Natural killer cell (primary cell): ENCODE results near the gene UQCRC1. TPM values are rescaled to one million over a fixed set of nuclear protein-coding genes. Genes with fewer than 3 reads are reported as not detected.

Experiments used
- ATAC-seq, 3 donors: fragments of 150-1000 bp in 2 of 3; fragments of 200-7000 bp in 1 of 3; cut with Tn5 transposase; 1 replicate in 1 of 3; 2 replicates in 2 of 3; pipeline ENCODE4 v1.10.0; 2021; ENCODE audit warnings: mild to moderate bottlenecking in 2 of 3, moderate library complexity in 2 of 3
- DNase-seq, 2 donors: peaks; one replicate each; pipeline versions ENCODE4 v3.0.0 to v3.0.0-alpha.2; 2013 to 2021; ENCODE audit warnings: mixed read lengths in 1 of 2
- H3K27ac ChIP-seq: one replicate; pipeline ENCODE4 v1.5.1; 2013; ENCODE audit warnings: mild to moderate bottlenecking, low read length
- H3K27me3 ChIP-seq: one replicate; pipeline ENCODE4 v1.6.1; 2013; ENCODE audit warnings: low read length; ENCODE audit not compliant: control insufficient read depth, insufficient read depth
- H3K36me3 ChIP-seq: one replicate; pipeline ENCODE4 v1.6.1; 2013; ENCODE audit warnings: low read length; ENCODE audit not compliant: control insufficient read depth, insufficient read depth
- H3K4me1 ChIP-seq: one replicate; pipeline ENCODE4 v1.6.1; 2013; ENCODE audit warnings: low read length; ENCODE audit not compliant: control insufficient read depth, insufficient read depth
- H3K4me3 ChIP-seq: one replicate; pipeline ENCODE4 v1.5.1; 2013; ENCODE audit warnings: low read length
- H3K9me3 ChIP-seq: one replicate; pipeline ENCODE4 v1.6.1; 2013; ENCODE audit warnings: low read length; ENCODE audit not compliant: control insufficient read depth, insufficient read depth
- H3K27ac Mint-ChIP-seq, 2 donors: one replicate each; pipeline ENCODE4 v1.8.0; 2022; ENCODE audit warnings: mild to moderate bottlenecking in 2 of 2, mixed read lengths in 2 of 2, moderate library complexity in 1 of 2
- H3K27me3 Mint-ChIP-seq, 2 donors: one replicate each; pipeline ENCODE4 v1.8.0; 2022; ENCODE audit warnings: low read depth in 2 of 2, mixed read lengths in 2 of 2
- H3K36me3 Mint-ChIP-seq: one replicate; pipeline ENCODE4 v1.8.0; 2022; ENCODE audit warnings: mixed read lengths
- H3K4me1 Mint-ChIP-seq, 2 donors: one replicate each; pipeline ENCODE4 v1.8.0; 2022; ENCODE audit warnings: mixed read lengths in 2 of 2
- H3K4me3 Mint-ChIP-seq: one replicate; pipeline ENCODE4 v1.8.0; 2022; ENCODE audit warnings: mild to moderate bottlenecking, moderate library complexity, mixed read lengths
- H3K9me3 Mint-ChIP-seq, 2 donors: one replicate each; pipeline ENCODE4 v1.8.0; 2022; ENCODE audit warnings: mixed read lengths in 2 of 2
- WGBS: methylation state at CpG from one replicate; pipeline ENCODE4 v1.1.7; 2013; ENCODE audit warnings: missing lambda C conversion rate; ENCODE audit not compliant: insufficient coverage; 5-methylcytosine and 5-hydroxymethylcytosine counted together
- intact Hi-C: fragments of 100-400 bp; cut with micrococcal nuclease; formaldehyde crosslinking; loops from one replicate; pipeline ENCODE4 v1.14.2; 2022
- total RNA-seq, 4 donors: library from RNA; stranded (reverse); fragments of 120-200 nt in 1 of 4; gene quantifications; one replicate each; pipeline versions ENCODE4 v1.2.3 to v1.2.4, GENCODE V29; 2013 to 2022
- TF ChIP-seq, protein P1 (sequence below): fragments of 200-600 bp; IDR thresholded peaks from one replicate; pipeline ENCODE4 v1.8.0; 2022; ENCODE audit warnings: antibody characterized with exemption

UQCRC1 gene
- total RNA-seq, 3 donors from 2014 or later (not counting 1 experiment from before 2014, with no cell fraction given): 117 to 139 (median 124) TPM

DNA sequence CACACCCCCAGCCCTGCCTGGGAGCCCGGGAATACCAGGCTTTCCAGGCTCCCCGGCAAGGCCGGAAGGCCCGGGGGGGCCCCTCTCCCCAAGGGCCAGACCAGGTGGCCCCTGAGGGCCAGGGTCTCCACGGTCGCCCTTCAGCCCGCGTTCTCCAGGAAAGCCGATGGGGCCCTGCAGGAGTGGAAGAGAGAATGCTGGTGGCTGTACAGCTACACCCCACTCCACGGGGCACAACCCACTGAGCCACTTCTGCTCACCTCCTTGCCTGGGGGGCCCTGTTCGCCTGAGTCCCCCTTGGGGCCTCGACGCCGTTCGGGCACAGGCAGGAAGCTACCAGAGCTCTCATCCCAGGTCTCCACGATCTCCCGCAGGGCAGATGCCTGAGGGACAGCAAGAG lies 34.1 kb downstream of the UQCRC1 start:
- Mint-ChIP-seq H3K4me3 (no peak overlapping the region), H3K27me3 (no peaks in the 10 kb centered on the region), H3K27ac (no peak overlapping the region), H3K36me3 (no peaks in the 10 kb centered on the region), H3K9me3 (no peaks in the 10 kb centered on the region), H3K4me1 (no peaks in the 10 kb centered on the region)
- DNase-seq: no peak
- ATAC-seq: no peak
- 86% methylated on average over 17 of the region's 17 CpGs for WGBS
- TF ChIP-seq, protein P1, sequence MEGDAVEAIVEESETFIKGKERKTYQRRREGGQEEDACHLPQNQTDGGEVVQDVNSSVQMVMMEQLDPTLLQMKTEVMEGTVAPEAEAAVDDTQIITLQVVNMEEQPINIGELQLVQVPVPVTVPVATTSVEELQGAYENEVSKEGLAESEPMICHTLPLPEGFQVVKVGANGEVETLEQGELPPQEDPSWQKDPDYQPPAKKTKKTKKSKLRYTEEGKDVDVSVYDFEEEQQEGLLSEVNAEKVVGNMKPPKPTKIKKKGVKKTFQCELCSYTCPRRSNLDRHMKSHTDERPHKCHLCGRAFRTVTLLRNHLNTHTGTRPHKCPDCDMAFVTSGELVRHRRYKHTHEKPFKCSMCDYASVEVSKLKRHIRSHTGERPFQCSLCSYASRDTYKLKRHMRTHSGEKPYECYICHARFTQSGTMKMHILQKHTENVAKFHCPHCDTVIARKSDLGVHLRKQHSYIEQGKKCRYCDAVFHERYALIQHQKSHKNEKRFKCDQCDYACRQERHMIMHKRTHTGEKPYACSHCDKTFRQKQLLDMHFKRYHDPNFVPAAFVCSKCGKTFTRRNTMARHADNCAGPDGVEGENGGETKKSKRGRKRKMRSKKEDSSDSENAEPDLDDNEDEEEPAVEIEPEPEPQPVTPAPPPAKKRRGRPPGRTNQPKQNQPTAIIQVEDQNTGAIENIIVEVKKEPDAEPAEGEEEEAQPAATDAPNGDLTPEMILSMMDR: no peak
- H3K27me3 ChIP-seq: no peaks in the 10 kb centered on the region
- intact Hi-C loops: no loop called here
- H3K36me3 ChIP-seq: no peaks in the 10 kb centered on the region
- no peak overlapping the region for H3K4me3 ChIP-seq
- no peak overlapping the region for H3K27ac ChIP-seq
- no peaks in the 10 kb centered on the region for H3K9me3 ChIP-seq
- H3K4me1 ChIP-seq: no peaks in the 10 kb centered on the region

DNA sequence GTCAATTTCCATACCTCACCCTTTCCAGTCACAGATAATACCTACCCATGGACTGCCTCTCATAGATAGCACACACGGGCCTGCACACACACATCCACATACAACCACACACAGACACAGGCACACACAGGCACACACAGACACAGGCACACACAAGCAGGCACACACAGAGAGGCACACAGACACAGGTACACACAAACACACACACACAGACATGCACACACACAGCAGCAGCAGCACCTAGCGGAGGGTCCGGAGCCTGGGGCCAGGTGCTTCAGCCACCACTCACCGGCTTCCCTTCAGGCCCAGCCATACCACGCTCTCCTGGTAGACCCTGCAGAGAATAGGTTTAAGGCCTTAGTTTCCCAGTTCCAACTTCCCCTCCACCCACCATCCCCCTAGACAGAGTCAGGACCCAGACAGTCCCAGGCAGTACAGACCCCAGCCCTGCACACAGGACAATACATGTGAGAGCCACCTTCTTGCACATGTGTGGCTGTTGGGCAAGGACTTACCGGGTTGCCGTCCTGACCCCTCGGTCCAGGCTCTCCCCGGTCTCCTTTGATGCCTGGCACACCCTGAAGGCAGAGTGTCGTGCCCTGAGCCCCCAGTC lies 35.4 kb downstream of the UQCRC1 start:
- no peak overlapping the region for H3K4me3 Mint-ChIP-seq
- Histone ChIP-seq H3K36me3 (no peaks in the 10 kb centered on the region), H3K27ac (no peak overlapping the region), H3K4me3 (no peak overlapping the region), H3K27me3 (no peaks in the 10 kb centered on the region), H3K4me1 (no peaks in the 10 kb centered on the region), H3K9me3 (no peaks in the 10 kb centered on the region)
- no peak overlapping the region for H3K27ac Mint-ChIP-seq
- 93% methylated on average over 10 of the region's 10 CpGs for WGBS
- no peaks in the 10 kb centered on the region for H3K4me1 Mint-ChIP-seq
- intact Hi-C loops: no loop called here
- no peaks in the 10 kb centered on the region for H3K9me3 Mint-ChIP-seq
- no peaks in the 10 kb centered on the region for H3K36me3 Mint-ChIP-seq
- ATAC-seq: no peak
- H3K27me3 Mint-ChIP-seq: no peaks in the 10 kb centered on the region
- TF ChIP-seq, protein P1: no peak
- no peak for DNase-seq

DNA sequence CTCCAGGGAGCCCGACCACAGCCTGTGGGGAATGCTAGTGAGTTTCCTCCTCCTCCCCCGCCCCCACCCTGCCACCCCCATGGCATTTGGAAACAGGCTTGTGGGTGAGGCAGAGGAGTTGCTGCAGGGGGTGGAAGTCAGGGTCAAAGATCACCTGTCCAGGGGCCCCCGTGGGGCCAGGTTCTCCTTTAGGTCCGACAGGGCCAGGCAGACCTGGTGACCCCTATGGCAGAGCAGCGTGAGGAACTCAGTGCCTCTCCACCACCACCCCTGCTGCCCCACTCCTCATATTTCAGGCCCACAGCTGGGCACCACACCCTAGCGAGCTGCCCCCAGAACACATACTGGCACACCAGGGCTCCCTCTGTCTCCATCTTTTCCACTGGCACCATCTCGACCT lies 36.9 kb downstream of the UQCRC1 start:
- no peaks in the 10 kb centered on the region for H3K36me3 ChIP-seq
- H3K4me1 ChIP-seq: no peaks in the 10 kb centered on the region
- H3K9me3 ChIP-seq: no peaks in the 10 kb centered on the region
- ATAC-seq (no peak), DNase-seq (no peak)
- no peaks in the 10 kb centered on the region for H3K36me3 Mint-ChIP-seq
- H3K27ac Mint-ChIP-seq: no peak overlapping the region
- H3K27ac ChIP-seq: no peak overlapping the region
- no peak overlapping the region for H3K4me3 Mint-ChIP-seq
- H3K9me3 Mint-ChIP-seq: no peaks in the 10 kb centered on the region
- TF ChIP-seq, protein P1: no peak
- 90% methylated on average over 5 of the region's 7 CpGs for WGBS
- no peak overlapping the region for H3K4me3 ChIP-seq
- no peaks in the 10 kb centered on the region for H3K4me1 Mint-ChIP-seq
- intact Hi-C loops: no loop called here
- H3K27me3 ChIP-seq: no peaks in the 10 kb centered on the region
- H3K27me3 Mint-ChIP-seq: no peaks in the 10 kb centered on the region

DNA sequence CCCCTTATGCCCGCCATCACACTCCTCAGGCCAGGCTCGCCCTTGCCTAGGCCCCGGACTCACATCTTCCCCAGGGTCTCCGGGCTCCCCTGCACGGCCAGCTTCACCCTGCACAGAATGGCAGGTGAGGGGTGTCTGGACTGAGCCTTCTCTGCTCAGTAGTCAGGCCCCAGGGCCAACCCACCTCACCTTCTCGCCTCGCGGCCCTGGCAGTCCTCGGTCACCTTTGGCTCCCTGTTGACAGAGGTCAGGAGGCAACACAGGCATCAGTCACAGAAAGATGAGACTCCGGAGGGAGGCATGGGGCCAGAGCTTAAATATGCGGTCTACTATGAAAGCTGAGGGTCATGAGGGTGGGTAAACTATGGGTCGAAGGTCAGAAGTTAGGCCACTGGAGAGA lies 37.5 kb downstream of the UQCRC1 start:
- TF ChIP-seq, protein P1: no peak
- Mint-ChIP-seq H3K36me3 (no peaks in the 10 kb centered on the region), H3K9me3 (no peaks in the 10 kb centered on the region), H3K4me3 (no peak overlapping the region), H3K4me1 (no peaks in the 10 kb centered on the region), H3K27me3 (no peaks in the 10 kb centered on the region), H3K27ac (no peak overlapping the region)
- intact Hi-C loops: no loop called here
- Histone ChIP-seq H3K27me3 (no peaks in the 10 kb centered on the region), H3K9me3 (no peaks in the 10 kb centered on the region), H3K36me3 (no peaks in the 10 kb centered on the region), H3K4me1 (no peaks in the 10 kb centered on the region), H3K4me3 (no peak overlapping the region), H3K27ac (no peak overlapping the region)
- DNase-seq (no peak), ATAC-seq (no peak)
- WGBS: 92% methylated on average over 12 of the region's 12 CpGs
